NCI-H2196 treated with DMSO at 0.1 percent for 48 hours (cell line): ENCODE measurements around the gene DGKI.

Experiments
- DNase-seq: peaks from one replicate; lab custom pipeline; 2025; ENCODE audit not compliant: unreplicated experiment; lab: John Stamatoyannopoulos, UW

Gene DGKI

GRCh38 chr7:137381045-137381444 is 465.7 kb downstream of the DGKI start:
- no peak for DNase-seq

- DNase-seq = no peak
Measured at GRCh38 chr7:137373507-137373906, 473.3 kb downstream of the DGKI start.

- DNase-seq = no peak
Measured at GRCh38 chr7:137371616-137372015, 475.2 kb downstream of the DGKI start.

GRCh38 chr7:137366995-137367394 is 479.8 kb downstream of the DGKI start:
- no peak for DNase-seq

GRCh38 chr7:137363683-137364082 is 483.1 kb downstream of the DGKI start:
- DNase-seq = no peak

- no peak for DNase-seq
Measured at GRCh38 chr7:137360087-137360679, 486.6 kb downstream of the DGKI start.

- DNase-seq = no peak
Measured at GRCh38 chr7:137354961-137355360, 491.8 kb downstream of the DGKI start.

GRCh38 chr7:137354396-137354795 is 492.4 kb downstream of the DGKI start:
- peak; percentile 77 for DNase-seq

GRCh38 chr7:137351941-137352340 is 494.8 kb downstream of the DGKI start:
- DNase-seq = no peak

GRCh38 chr7:137345799-137346449 is 500.9 kb downstream of the DGKI start:
- DNase-seq = no peak

GRCh38 chr7:137343281-137343841 is 503.4 kb downstream of the DGKI start, which contains the start of gene PTN:
PTN (minus strand) TSS chr7:137343733; CDS start chr7:137254973, 88,760 bp downstream.
- peak; percentile 23 for DNase-seq

- DNase-seq = no peak
Measured at GRCh38 chr7:137342828-137343261, 503.9 kb downstream of the DGKI start.

- no peak for DNase-seq
Measured at GRCh38 chr7:137342265-137342664, 504.5 kb downstream of the DGKI start.

GRCh38 chr7:137337902-137338301 is 508.9 kb downstream of the DGKI start:
- no peak for DNase-seq

GRCh38 chr7:137335814-137336213 is 511.0 kb downstream of the DGKI start:
- no peak for DNase-seq

GRCh38 chr7:137331378-137331777 is 515.4 kb downstream of the DGKI start:
- no peak for DNase-seq
